CD14-positive monocyte (primary cell): ENCODE measurements around the gene PPM1H. TPM values are rescaled to one million over a fixed set of nuclear protein-coding genes. Genes with fewer than 3 reads are reported as not detected.

Source experiments
- DNase-seq, 3 donors: peaks; one replicate each; pipeline ENCODE4 v3.0.0-alpha.2; 2011 to 2022
- H2AFZ ChIP-seq: 2 replicates; pipeline ENCODE4 v1.6.0; 2012; ENCODE audit warnings: mild to moderate bottlenecking, low read depth, low read length, inconsistent platforms; ENCODE audit not compliant: insufficient read depth, poor library complexity, severe bottlenecking
- H3K27ac ChIP-seq, 2 donors: 1 replicate in 1 of 2; 2 replicates in 1 of 2; pipeline ENCODE4 v1.5.1; 2012 to 2013; ENCODE audit warnings: low read length in 2 of 2, control low read depth in 1 of 2, inconsistent platforms in 1 of 2, low read depth in 1 of 2, mild to moderate bottlenecking in 1 of 2
- H3K27me3 ChIP-seq, 2 donors: one replicate each; pipeline versions ENCODE4 v1.6.0 to v1.6.1; 2011 to 2013; ENCODE audit warnings: low read length in 2 of 2; ENCODE audit not compliant: control insufficient read depth in 2 of 2, insufficient read depth in 2 of 2
- H3K36me3 ChIP-seq, 2 donors: replicated peaks in 1 of 2; 1 replicate in 1 of 2; 2 replicates in 1 of 2; pipeline versions ENCODE4 v1.5.1 to v1.6.1; 2012 to 2013; ENCODE audit warnings: low read length in 2 of 2, control low read depth in 1 of 2, inconsistent platforms in 1 of 2, mild to moderate bottlenecking in 1 of 2; ENCODE audit not compliant: insufficient read depth in 2 of 2, control insufficient read depth in 1 of 2
- H3K4me1 ChIP-seq, 2 donors: 1 replicate in 1 of 2; 2 replicates in 1 of 2; pipeline versions ENCODE4 v1.5.1 to v1.6.1; 2012 to 2013; ENCODE audit warnings: low read length in 2 of 2, control low read depth in 1 of 2, inconsistent platforms in 1 of 2, mild to moderate bottlenecking in 1 of 2, moderate library complexity in 1 of 2; ENCODE audit not compliant: insufficient read depth in 2 of 2, control insufficient read depth in 1 of 2
- H3K4me2 ChIP-seq: replicated peaks from 2 replicates; pipeline ENCODE3; 2012; ENCODE audit warnings: low read length, moderate library complexity, mild to moderate bottlenecking; ENCODE audit not compliant: poor library complexity, severe bottlenecking; ENCODE audit errors: extremely low read depth
- H3K4me3 ChIP-seq, 3 experiments: fragments of 200-600 bp in 1 of 3; sonication (generic) in 1 of 3; replicated peaks in 1 of 3; 1 replicate in 2 of 3; 2 replicates in 1 of 3; pipeline ENCODE4 v1.5.1; 2011 to 2013; ENCODE audit warnings: low read length in 3 of 3, mild to moderate bottlenecking in 3 of 3, control low read depth in 2 of 3, low read depth in 2 of 3, inconsistent platforms in 1 of 3, moderate library complexity in 1 of 3
- H3K79me2 ChIP-seq: 2 replicates; pipeline ENCODE4 v1.6.0; 2012; ENCODE audit warnings: mild to moderate bottlenecking, control low read depth, inconsistent platforms, low read length, moderate library complexity; ENCODE audit not compliant: insufficient read depth
- H3K9ac ChIP-seq: 2 replicates; pipeline ENCODE4 v1.6.0; 2017; ENCODE audit warnings: low read length, mild to moderate bottlenecking; ENCODE audit not compliant: insufficient read depth, poor library complexity, severe bottlenecking
- H3K9me3 ChIP-seq, 2 donors: replicated peaks in 1 of 2; 1 replicate in 1 of 2; 2 replicates in 1 of 2; pipeline versions ENCODE4 v1.5.1 to v1.6.1; 2012 to 2013; ENCODE audit warnings: low read length in 2 of 2, control low read depth in 1 of 2; ENCODE audit not compliant: control insufficient read depth in 1 of 2, insufficient read depth in 1 of 2
- H4K20me1 ChIP-seq: 2 replicates; pipeline ENCODE4 v1.6.0; 2012; ENCODE audit warnings: mild to moderate bottlenecking, low read length, control low read depth, moderate library complexity; ENCODE audit not compliant: insufficient read depth
- H3K27ac Mint-ChIP-seq, 7 donors: one replicate each; pipeline ENCODE4 v1.8.0; 2020; ENCODE audit warnings: mild to moderate bottlenecking in 7 of 7, mixed read lengths in 7 of 7, moderate library complexity in 6 of 7, inconsistent platforms in 2 of 7
- H3K27me3 Mint-ChIP-seq, 3 donors: one replicate each; pipeline ENCODE4 v1.8.0; 2021 to 2022; ENCODE audit warnings: low read depth in 3 of 3, mild to moderate bottlenecking in 3 of 3, mixed read lengths in 3 of 3, moderate library complexity in 3 of 3, inconsistent platforms in 1 of 3
- H3K36me3 Mint-ChIP-seq, 2 donors: one replicate each; pipeline ENCODE4 v1.8.0; 2020; ENCODE audit warnings: mixed read lengths in 2 of 2, inconsistent platforms in 1 of 2, mild to moderate bottlenecking in 1 of 2
- H3K4me1 Mint-ChIP-seq: one replicate; pipeline ENCODE4 v1.8.0; 2020; ENCODE audit warnings: mild to moderate bottlenecking, mixed read lengths
- H3K4me3 Mint-ChIP-seq, 2 donors: one replicate each; pipeline ENCODE4 v1.8.0; 2020; ENCODE audit warnings: mild to moderate bottlenecking in 2 of 2, mixed read lengths in 2 of 2, moderate library complexity in 1 of 2
- H3K9me3 Mint-ChIP-seq, 7 donors: one replicate each; pipeline ENCODE4 v1.8.0; 2020 to 2022; ENCODE audit warnings: mixed read lengths in 7 of 7, mild to moderate bottlenecking in 6 of 7, moderate library complexity in 6 of 7, inconsistent platforms in 2 of 7
- WGBS: methylation state at CpG from one replicate; pipeline ENCODE4 v1.1.5; 2013; ENCODE audit warnings: missing lambda C conversion rate; ENCODE audit not compliant: insufficient coverage; 5-methylcytosine and 5-hydroxymethylcytosine counted together
- intact Hi-C, 2 donors: fragments of 100-400 bp; cut with micrococcal nuclease; formaldehyde crosslinking; loops; one replicate each; pipeline versions ENCODE4 v1.15.0 to v1.15.1; 2023
- polyA plus RNA-seq, 3 donors: library from polyadenylated mRNA; depleted of rRNA in 1 of 3; unstranded in 2 of 3; stranded (reverse) in 1 of 3; fragments of 300-500 nt in 2 of 3; fragments of >200 nt in 1 of 3; fragmentation: Illumina TruSeq in 2 of 3; gene quantifications; 1 replicate in 2 of 3; 2 replicates in 1 of 3; pipeline ENCODE4 v1.2.3, GENCODE V29; 2012 to 2021
- TF ChIP-seq, protein P1 (sequence below): fragments of 200-600 bp; IDR thresholded peaks from one replicate; pipeline ENCODE4 v1.8.0; 2022; ENCODE audit warnings: antibody characterized with exemption, mild to moderate bottlenecking

The PPM1H gene
- polyA plus RNA-seq, 3 donors = 1.5 to 2.8 (median 1.9) TPM

DNA sequence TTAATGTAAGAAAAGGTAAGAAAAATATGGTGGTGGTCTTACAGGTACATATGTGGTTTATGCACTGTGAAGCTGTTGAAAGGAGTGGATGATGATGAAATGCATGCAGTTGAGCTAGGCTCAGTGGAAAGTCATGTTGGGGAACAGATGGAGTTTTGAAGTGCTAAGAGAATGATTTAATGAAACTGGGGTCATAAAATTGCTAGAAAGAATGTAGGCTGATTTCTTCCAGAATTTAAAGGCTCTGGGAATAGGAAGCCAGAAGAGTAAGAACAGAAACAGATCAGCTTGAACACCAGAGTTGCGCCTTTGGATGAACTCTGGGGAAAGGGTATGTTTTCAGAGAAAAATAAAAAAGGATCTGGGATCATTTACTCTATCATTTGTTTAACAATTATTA is 321.9 kb downstream of the PPM1H start:
- Histone ChIP-seq H3K9me3 (no peaks in the 10 kb centered on the region), H3K9ac (no peak overlapping the region), H2AFZ (no peak overlapping the region), H3K4me3 (no peak overlapping the region), H3K4me2 (no peak overlapping the region), H3K79me2 (peaks cover 15% of the 10 kb centered on the region), H3K27ac (no peak overlapping the region), H3K27me3 (no peaks in the 10 kb centered on the region), H3K36me3 (no peaks in the 10 kb centered on the region), H3K4me1 (no peaks in the 10 kb centered on the region), H4K20me1 (no peaks in the 10 kb centered on the region)
- no peaks in the 10 kb centered on the region for H3K9me3 Mint-ChIP-seq
- intact Hi-C loops = no loop called here
- H3K27ac Mint-ChIP-seq = no peak overlapping the region
- peaks cover 2% of the 10 kb centered on the region for H3K4me1 Mint-ChIP-seq
- DNase-seq = no peak
- H3K27me3 Mint-ChIP-seq = peaks cover 0 to 1% (median 0%) of the 10 kb centered on the region in 3 donors
- H3K36me3 Mint-ChIP-seq = peaks cover 9 to 13% of the 10 kb centered on the region in 2 donors
- TF ChIP-seq, protein P1, sequence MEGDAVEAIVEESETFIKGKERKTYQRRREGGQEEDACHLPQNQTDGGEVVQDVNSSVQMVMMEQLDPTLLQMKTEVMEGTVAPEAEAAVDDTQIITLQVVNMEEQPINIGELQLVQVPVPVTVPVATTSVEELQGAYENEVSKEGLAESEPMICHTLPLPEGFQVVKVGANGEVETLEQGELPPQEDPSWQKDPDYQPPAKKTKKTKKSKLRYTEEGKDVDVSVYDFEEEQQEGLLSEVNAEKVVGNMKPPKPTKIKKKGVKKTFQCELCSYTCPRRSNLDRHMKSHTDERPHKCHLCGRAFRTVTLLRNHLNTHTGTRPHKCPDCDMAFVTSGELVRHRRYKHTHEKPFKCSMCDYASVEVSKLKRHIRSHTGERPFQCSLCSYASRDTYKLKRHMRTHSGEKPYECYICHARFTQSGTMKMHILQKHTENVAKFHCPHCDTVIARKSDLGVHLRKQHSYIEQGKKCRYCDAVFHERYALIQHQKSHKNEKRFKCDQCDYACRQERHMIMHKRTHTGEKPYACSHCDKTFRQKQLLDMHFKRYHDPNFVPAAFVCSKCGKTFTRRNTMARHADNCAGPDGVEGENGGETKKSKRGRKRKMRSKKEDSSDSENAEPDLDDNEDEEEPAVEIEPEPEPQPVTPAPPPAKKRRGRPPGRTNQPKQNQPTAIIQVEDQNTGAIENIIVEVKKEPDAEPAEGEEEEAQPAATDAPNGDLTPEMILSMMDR = no peak
- 100% methylated on average over 1 of the region's 1 CpG for WGBS
- H3K4me3 Mint-ChIP-seq = no peak overlapping the region

DNA sequence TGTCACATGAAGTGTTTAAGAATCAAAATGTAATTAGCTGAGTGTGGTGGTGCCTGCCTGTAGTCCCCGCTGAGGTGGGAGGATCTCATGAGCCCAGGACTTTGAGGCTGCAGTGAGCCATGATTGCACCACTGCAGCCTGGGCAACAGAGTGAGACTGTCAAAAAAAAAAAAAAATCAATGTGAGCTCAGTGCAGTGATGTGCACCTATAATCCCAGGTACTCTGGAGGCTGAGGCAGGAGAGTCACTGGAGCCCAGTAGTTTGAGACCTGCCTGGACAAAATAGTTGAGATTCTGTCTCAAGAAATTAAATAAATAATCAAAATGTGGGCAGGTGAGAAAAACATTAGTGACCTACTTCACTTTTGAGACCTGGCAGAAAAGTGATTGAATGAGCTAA is 328.3 kb downstream of the PPM1H start:
- WGBS = 100% methylated on average over 1 of the region's 1 CpG
- Histone ChIP-seq H3K4me3 (no peak overlapping the region), H3K9me3 (no peaks in the 10 kb centered on the region), H3K36me3 (no peaks in the 10 kb centered on the region), H3K79me2 (peaks cover 57% of the 10 kb centered on the region), H3K27me3 (no peaks in the 10 kb centered on the region), H3K4me1 (peaks cover 14 to 27% of the 10 kb centered on the region in 2 donors), H2AFZ (no peak overlapping the region), H3K9ac (no peak overlapping the region), H4K20me1 (no peaks in the 10 kb centered on the region), H3K4me2 (no peak overlapping the region), H3K27ac (no peak overlapping the region)
- peaks cover 0 to 2% of the 10 kb centered on the region in 2 donors for H3K36me3 Mint-ChIP-seq
- DNase-seq = no peak
- H3K9me3 Mint-ChIP-seq = no peaks in the 10 kb centered on the region
- H3K4me3 Mint-ChIP-seq = no peak overlapping the region
- H3K4me1 Mint-ChIP-seq = peaks cover 35% of the 10 kb centered on the region
- H3K27me3 Mint-ChIP-seq = peaks cover 0 to 2% (median 0%) of the 10 kb centered on the region in 3 donors
- H3K27ac Mint-ChIP-seq = no peak overlapping the region
- intact Hi-C loops = no loop called here
- TF ChIP-seq, protein P1 = no peak
